Measurements from ENCODE around the gene LCE3A.

GRCh38 chr1:152580433-152580832 is 42.5 kb downstream of the LCE3A start, which contains the start of gene LCE3D:
- no peak for TF ChIP-seq CTCF (IDR thresholded peaks at IDR 0.05)
- TF ChIP-seq POLR2A (IDR thresholded peaks at IDR 0.05), result no peak
- no peak for TF ChIP-seq EP300 (IDR thresholded peaks at IDR 0.05; ENCODE audit: low read depth)
- TF ChIP-seq POLR2AphosphoS5 (IDR thresholded peaks at IDR 0.05), result no peak
